GM19035 (cell line): ENCODE results near the gene EML6.

Experiments
- ATAC-seq: cut with Tn5 transposase; IDR thresholded peaks from one replicate; pipeline ENCODE4 v1.9.1; 2021; ENCODE audit not compliant: unreplicated experiment

Gene EML6

GRCh38 chr2:54876764-54877163 is 153.3 kb downstream of the EML6 start:
- no peak for ATAC-seq

- ATAC-seq: no peak
Observed at GRCh38 chr2:54878182-54878581, 154.7 kb downstream of the EML6 start.

GRCh38 chr2:54879032-54879431 is 155.6 kb downstream of the EML6 start:
- no peak for ATAC-seq

GRCh38 chr2:54879598-54880332 is 156.3 kb downstream of the EML6 start:
- ATAC-seq: no peak

GRCh38 chr2:54880428-54880827 is 157.0 kb downstream of the EML6 start:
- ATAC-seq: no peak

GRCh38 chr2:54881759-54882158 is 158.3 kb downstream of the EML6 start:
- ATAC-seq: no peak

- ATAC-seq: no peak
Observed at GRCh38 chr2:54885891-54886290, 162.4 kb downstream of the EML6 start.

- no peak for ATAC-seq
Observed at GRCh38 chr2:54887850-54888545, 164.5 kb downstream of the EML6 start.

GRCh38 chr2:54889053-54889452 is 165.6 kb downstream of the EML6 start:
- ATAC-seq: no peak

GRCh38 chr2:54891909-54892308 is 168.4 kb downstream of the EML6 start:
- ATAC-seq: no peak

- no peak for ATAC-seq
Observed at GRCh38 chr2:54894467-54894866, 171.0 kb downstream of the EML6 start.

- ATAC-seq: no peak
Observed at GRCh38 chr2:54895730-54896129, 172.3 kb downstream of the EML6 start.

- ATAC-seq: no peak
Observed at GRCh38 chr2:54897420-54898310, 174.2 kb downstream of the EML6 start.

GRCh38 chr2:54898456-54899226 is 175.2 kb downstream of the EML6 start:
- ATAC-seq: no peak

GRCh38 chr2:54899576-54900200 is 176.2 kb downstream of the EML6 start:
- ATAC-seq: no peak

GRCh38 chr2:54901224-54901986 is 177.9 kb downstream of the EML6 start:
- ATAC-seq: no peak

- no peak for ATAC-seq
Observed at GRCh38 chr2:54902763-54903162, 179.3 kb downstream of the EML6 start.

- ATAC-seq: no peak
Observed at GRCh38 chr2:54903736-54904554, 180.5 kb downstream of the EML6 start.

- no peak for ATAC-seq
Observed at GRCh38 chr2:54904836-54905235, 181.4 kb downstream of the EML6 start.
